ENCODE measurements around the gene TRIM33.

DNA sequence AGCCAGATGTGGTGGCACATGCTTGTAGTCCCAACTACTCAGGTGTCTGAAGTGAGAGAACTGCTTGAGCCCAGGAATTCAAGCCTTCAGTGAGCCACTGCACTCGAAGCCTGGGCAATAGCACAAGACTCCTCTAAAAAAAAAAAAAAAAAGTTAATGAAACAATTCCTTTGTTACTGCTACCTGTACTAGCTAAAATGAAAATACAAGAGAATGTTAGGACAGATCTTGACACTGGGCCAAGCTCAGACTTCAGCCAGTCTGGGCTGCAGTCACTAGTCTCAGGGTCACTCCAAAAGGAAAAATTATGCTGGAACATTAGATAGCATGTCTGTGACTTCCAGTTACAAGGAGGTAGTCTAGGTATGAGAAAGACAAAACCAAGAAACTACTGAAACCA lies 56.5 kb downstream of the TRIM33 start:
- TF ChIP-seq EZH2 (IDR thresholded peaks at IDR 0.05): no peak
- TF ChIP-seq CEBPB (IDR thresholded peaks at IDR 0.05; ENCODE audit: low read depth): no peak
- TF ChIP-seq, protein P1, sequence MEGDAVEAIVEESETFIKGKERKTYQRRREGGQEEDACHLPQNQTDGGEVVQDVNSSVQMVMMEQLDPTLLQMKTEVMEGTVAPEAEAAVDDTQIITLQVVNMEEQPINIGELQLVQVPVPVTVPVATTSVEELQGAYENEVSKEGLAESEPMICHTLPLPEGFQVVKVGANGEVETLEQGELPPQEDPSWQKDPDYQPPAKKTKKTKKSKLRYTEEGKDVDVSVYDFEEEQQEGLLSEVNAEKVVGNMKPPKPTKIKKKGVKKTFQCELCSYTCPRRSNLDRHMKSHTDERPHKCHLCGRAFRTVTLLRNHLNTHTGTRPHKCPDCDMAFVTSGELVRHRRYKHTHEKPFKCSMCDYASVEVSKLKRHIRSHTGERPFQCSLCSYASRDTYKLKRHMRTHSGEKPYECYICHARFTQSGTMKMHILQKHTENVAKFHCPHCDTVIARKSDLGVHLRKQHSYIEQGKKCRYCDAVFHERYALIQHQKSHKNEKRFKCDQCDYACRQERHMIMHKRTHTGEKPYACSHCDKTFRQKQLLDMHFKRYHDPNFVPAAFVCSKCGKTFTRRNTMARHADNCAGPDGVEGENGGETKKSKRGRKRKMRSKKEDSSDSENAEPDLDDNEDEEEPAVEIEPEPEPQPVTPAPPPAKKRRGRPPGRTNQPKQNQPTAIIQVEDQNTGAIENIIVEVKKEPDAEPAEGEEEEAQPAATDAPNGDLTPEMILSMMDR (IDR thresholded peaks at IDR 0.05 in 2 of 3, conservative IDR thresholded peaks at IDR 0.05 in 1 of 3; ENCODE audit: borderline replicate concordance in 1 of 3, insufficient read depth in 1 of 3, low read depth in 2 of 3, low read length in 2 of 3): no peak
- no peak for TF ChIP-seq POLR2A (IDR thresholded peaks at IDR 0.05; ENCODE audit: borderline replicate concordance, extremely low read depth, insufficient read depth, insufficient read length)
- no peak for TF ChIP-seq EGR1 (IDR thresholded peaks at IDR 0.05; ENCODE audit: low read depth)
- no peak for TF ChIP-seq RAD21 (IDR thresholded peaks at IDR 0.05; ENCODE audit: low read depth)
- no peak for TF ChIP-seq SRF (IDR thresholded peaks at IDR 0.05; ENCODE audit: low read depth)
- no peak for TF ChIP-seq ZNF274 (IDR thresholded peaks at IDR 0.05; ENCODE audit: low read depth, low read length)
- no peak for TF ChIP-seq TCF7L2 (IDR thresholded peaks at IDR 0.05; ENCODE audit: borderline replicate concordance, extremely low read depth, insufficient read depth, insufficient read length)
- no peak for TF ChIP-seq POLR2AphosphoS5 (IDR thresholded peaks at IDR 0.05; ENCODE audit: low read depth, low read length)
- no peak for TF ChIP-seq SP1 (IDR thresholded peaks at IDR 0.05; ENCODE audit: low read depth)
- TF ChIP-seq EZH2phosphoT487 (IDR thresholded peaks at IDR 0.05; ENCODE audit: borderline replicate concordance): no peak
